ENCODE results near the gene SMYD4. TPM values are rescaled to one million over a fixed set of nuclear protein-coding genes. Genes with fewer than 3 reads are reported as not detected.
"Not testable (repeated sequence)": the region's sequence is repeated elsewhere in the genome, so short reads cannot be mapped to it uniquely, and the experiment has no call there.

SMYD4 gene
- polyA plus RNA-seq, 1 donor from 2014 or later: 6.8 TPM

DNA sequence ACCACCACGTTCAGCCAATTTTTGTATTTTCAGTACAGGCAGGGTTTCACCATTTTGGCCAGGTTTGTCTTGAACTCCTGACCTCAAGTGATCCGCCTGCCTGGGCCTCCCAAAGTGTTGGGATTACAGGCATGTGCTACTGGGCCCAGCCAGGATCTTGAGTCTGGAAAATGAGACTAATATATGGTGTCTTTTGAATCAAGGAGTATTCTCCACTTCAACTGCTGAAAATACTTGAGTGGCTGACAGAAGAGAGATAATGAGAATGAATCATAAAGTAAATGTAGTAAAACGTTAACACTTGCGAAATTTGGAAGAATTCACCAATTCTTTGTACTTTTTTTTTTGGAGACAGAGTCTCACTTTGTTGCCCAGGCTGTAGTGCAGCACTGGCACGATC is 16.6 kb downstream of the SMYD4 start:
- Histone ChIP-seq H3K9ac (ENCODE audit: low read length) (no peak overlapping the region), H3K9me3 (ENCODE audit: low read length) (no peaks in the 10 kb centered on the region), H3K9me2 (ENCODE audit: insufficient read depth, low read length) (no peaks in the 10 kb centered on the region), H4K20me1 (ENCODE audit: insufficient read depth) (no peaks in the 10 kb centered on the region), H2AFZ (ENCODE audit: low read depth, low read length) (no peak overlapping the region), H3K27ac (ENCODE audit: low read length) (no peak overlapping the region), H3K27me3 (ENCODE audit: insufficient read depth, low read depth, low read length) (no peaks in the 10 kb centered on the region), H3F3A (ENCODE audit: insufficient read depth, low read length, poor library complexity, severe bottlenecking) (no peaks in the 10 kb centered on the region), H3K4me2 (ENCODE audit: low read length) (no peak overlapping the region), H3K36me3 (ENCODE audit: insufficient read depth, low read length) (no peaks in the 10 kb centered on the region), H3K79me2 (replicated peaks; ENCODE audit: insufficient read depth, low read length) (no peaks in the 10 kb centered on the region), H3K4me3 (ENCODE audit: low read length) (no peak overlapping the region)
- no peak for TF ChIP-seq TAF1 (IDR thresholded peaks at IDR 0.05; ENCODE audit: low read depth)
- TF ChIP-seq SMC3 (conservative IDR thresholded peaks at IDR 0.05; ENCODE audit: poor library complexity): no peak
- no peak for TF ChIP-seq EP300 (conservative IDR thresholded peaks at IDR 0.05; ENCODE audit: poor library complexity, severe bottlenecking)
- TF ChIP-seq RAD21 (conservative IDR thresholded peaks at IDR 0.05): no peak
- TF ChIP-seq EZH2 (IDR thresholded peaks at IDR 0.05; ENCODE audit: borderline replicate concordance, insufficient read depth, low read length, poor library complexity, severe bottlenecking): no peak
- TF ChIP-seq, protein P1, sequence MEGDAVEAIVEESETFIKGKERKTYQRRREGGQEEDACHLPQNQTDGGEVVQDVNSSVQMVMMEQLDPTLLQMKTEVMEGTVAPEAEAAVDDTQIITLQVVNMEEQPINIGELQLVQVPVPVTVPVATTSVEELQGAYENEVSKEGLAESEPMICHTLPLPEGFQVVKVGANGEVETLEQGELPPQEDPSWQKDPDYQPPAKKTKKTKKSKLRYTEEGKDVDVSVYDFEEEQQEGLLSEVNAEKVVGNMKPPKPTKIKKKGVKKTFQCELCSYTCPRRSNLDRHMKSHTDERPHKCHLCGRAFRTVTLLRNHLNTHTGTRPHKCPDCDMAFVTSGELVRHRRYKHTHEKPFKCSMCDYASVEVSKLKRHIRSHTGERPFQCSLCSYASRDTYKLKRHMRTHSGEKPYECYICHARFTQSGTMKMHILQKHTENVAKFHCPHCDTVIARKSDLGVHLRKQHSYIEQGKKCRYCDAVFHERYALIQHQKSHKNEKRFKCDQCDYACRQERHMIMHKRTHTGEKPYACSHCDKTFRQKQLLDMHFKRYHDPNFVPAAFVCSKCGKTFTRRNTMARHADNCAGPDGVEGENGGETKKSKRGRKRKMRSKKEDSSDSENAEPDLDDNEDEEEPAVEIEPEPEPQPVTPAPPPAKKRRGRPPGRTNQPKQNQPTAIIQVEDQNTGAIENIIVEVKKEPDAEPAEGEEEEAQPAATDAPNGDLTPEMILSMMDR (IDR thresholded peaks at IDR 0.05; ENCODE audit: poor library complexity, severe bottlenecking): no peak
- TF ChIP-seq POLR2AphosphoS5 (IDR thresholded peaks at IDR 0.05): no peak
- TF ChIP-seq, protein P2, sequence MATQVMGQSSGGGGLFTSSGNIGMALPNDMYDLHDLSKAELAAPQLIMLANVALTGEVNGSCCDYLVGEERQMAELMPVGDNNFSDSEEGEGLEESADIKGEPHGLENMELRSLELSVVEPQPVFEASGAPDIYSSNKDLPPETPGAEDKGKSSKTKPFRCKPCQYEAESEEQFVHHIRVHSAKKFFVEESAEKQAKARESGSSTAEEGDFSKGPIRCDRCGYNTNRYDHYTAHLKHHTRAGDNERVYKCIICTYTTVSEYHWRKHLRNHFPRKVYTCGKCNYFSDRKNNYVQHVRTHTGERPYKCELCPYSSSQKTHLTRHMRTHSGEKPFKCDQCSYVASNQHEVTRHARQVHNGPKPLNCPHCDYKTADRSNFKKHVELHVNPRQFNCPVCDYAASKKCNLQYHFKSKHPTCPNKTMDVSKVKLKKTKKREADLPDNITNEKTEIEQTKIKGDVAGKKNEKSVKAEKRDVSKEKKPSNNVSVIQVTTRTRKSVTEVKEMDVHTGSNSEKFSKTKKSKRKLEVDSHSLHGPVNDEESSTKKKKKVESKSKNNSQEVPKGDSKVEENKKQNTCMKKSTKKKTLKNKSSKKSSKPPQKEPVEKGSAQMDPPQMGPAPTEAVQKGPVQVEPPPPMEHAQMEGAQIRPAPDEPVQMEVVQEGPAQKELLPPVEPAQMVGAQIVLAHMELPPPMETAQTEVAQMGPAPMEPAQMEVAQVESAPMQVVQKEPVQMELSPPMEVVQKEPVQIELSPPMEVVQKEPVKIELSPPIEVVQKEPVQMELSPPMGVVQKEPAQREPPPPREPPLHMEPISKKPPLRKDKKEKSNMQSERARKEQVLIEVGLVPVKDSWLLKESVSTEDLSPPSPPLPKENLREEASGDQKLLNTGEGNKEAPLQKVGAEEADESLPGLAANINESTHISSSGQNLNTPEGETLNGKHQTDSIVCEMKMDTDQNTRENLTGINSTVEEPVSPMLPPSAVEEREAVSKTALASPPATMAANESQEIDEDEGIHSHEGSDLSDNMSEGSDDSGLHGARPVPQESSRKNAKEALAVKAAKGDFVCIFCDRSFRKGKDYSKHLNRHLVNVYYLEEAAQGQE (IDR thresholded peaks at IDR 0.05; ENCODE audit: borderline replicate concordance): no peak
- TF ChIP-seq MXI1 (conservative IDR thresholded peaks at IDR 0.05; ENCODE audit: poor library complexity, severe bottlenecking): no peak

DNA sequence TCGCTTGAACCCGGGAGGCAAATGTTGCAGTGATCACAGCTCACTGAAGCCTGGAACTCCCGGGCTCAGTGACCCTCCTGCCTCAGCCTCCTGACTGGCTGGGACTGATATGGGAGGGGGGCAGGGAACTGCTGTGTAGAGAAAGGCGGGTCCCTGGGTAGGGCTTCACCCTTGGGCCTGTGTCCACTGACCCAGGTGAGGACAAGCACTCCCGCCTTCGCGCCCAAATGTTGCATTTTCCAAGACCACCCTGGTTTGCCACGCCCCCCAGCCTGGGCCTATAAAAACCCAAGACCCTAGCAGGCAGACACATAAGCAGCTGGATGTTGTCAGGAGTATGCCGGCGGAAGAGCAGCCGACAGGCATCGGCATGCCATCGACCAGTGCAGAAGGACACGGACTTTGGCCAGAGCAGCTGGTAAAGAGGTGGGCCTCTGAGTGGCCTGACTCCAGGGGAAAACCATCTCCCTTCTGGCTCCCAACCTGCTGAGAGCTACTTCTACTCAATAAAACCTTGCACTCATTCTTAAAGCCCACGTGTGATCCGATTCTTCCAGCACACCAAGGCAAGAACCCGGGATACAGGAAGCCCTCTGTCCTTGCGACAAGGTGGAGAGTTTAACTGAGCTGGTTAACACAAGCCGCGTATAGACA is 19.1 kb downstream of the SMYD4 start:
- H4K20me1 ChIP-seq (ENCODE audit: insufficient read depth): no peaks in the 10 kb centered on the region
- no peak overlapping the region for H2AFZ ChIP-seq (ENCODE audit: low read depth, low read length)
- H3K36me3 ChIP-seq (ENCODE audit: insufficient read depth, low read length): no peaks in the 10 kb centered on the region
- no peak overlapping the region for H3K4me3 ChIP-seq (ENCODE audit: low read length)
- no peak overlapping the region for H3K27ac ChIP-seq (ENCODE audit: low read length)
- no peaks in the 10 kb centered on the region for H3K27me3 ChIP-seq (ENCODE audit: insufficient read depth, low read depth, low read length)
- H3K79me2 ChIP-seq (replicated peaks; ENCODE audit: insufficient read depth, low read length): no peaks in the 10 kb centered on the region
- H3K9ac ChIP-seq (ENCODE audit: low read length): no peak overlapping the region
- H3K4me2 ChIP-seq (ENCODE audit: low read length): no peak overlapping the region
- TF ChIP-seq EZH2 (IDR thresholded peaks at IDR 0.05; ENCODE audit: borderline replicate concordance, insufficient read depth, low read length, poor library complexity, severe bottlenecking) (no peak), SMC3 (conservative IDR thresholded peaks at IDR 0.05; ENCODE audit: poor library complexity) (no peak), TAF1 (IDR thresholded peaks at IDR 0.05; ENCODE audit: low read depth) (no peak), MXI1 (conservative IDR thresholded peaks at IDR 0.05; ENCODE audit: poor library complexity, severe bottlenecking) (no peak), POLR2AphosphoS5 (IDR thresholded peaks at IDR 0.05) (no peak), EP300 (conservative IDR thresholded peaks at IDR 0.05; ENCODE audit: poor library complexity, severe bottlenecking) (no peak), RAD21 (conservative IDR thresholded peaks at IDR 0.05) (no peak)
- TF ChIP-seq, protein P2 (IDR thresholded peaks at IDR 0.05; ENCODE audit: borderline replicate concordance): no peak
- TF ChIP-seq, protein P1 (IDR thresholded peaks at IDR 0.05; ENCODE audit: poor library complexity, severe bottlenecking): no peak
- no peaks in the 10 kb centered on the region for H3K9me2 ChIP-seq (ENCODE audit: insufficient read depth, low read length)
- H3K9me3 ChIP-seq (ENCODE audit: low read length): no peaks in the 10 kb centered on the region
- no peaks in the 10 kb centered on the region for H3F3A ChIP-seq (ENCODE audit: insufficient read depth, low read length, poor library complexity, severe bottlenecking)

DNA sequence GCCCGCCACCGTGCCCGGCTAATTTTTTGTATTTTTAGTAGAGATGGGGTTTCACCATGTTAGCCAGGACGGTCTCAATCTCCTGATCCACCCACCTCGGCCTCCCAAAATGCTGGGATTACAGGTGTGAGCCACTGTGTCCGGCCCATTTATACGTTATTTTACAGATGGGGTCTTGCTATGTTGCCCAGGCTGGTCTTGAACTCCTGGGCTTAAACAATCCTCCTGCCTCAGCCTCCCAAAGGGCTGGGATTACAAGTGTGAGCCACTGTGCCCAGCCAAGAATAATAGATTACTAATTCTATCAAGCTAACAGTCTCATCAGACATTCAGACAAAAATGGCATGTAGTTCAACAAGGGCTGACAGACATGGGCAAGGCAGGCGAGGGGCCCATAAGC is 19.9 kb downstream of the SMYD4 start:
- not testable (repeated sequence) for H3K9me3 ChIP-seq (ENCODE audit: low read length); H4K20me1 ChIP-seq (ENCODE audit: insufficient read depth); H3K9ac ChIP-seq (ENCODE audit: low read length); H3K9me2 ChIP-seq (ENCODE audit: insufficient read depth, low read length); H3K79me2 ChIP-seq (replicated peaks; ENCODE audit: insufficient read depth, low read length); H3K4me2 ChIP-seq (ENCODE audit: low read length); H3K36me3 ChIP-seq (ENCODE audit: insufficient read depth, low read length); H3K4me3 ChIP-seq (ENCODE audit: low read length); H3F3A ChIP-seq (ENCODE audit: insufficient read depth, low read length, poor library complexity, severe bottlenecking); H3K27ac ChIP-seq (ENCODE audit: low read length); H3K27me3 ChIP-seq (ENCODE audit: insufficient read depth, low read depth, low read length); H2AFZ ChIP-seq (ENCODE audit: low read depth, low read length)

Measured in neural cell (in vitro differentiated cells).